Stimulated activated CD4-positive, alpha-beta T cell treated with anti-CD3 and anti-CD28 coated beads, Interleukin-1b, Interleukin-23, amount 100 ng/mL, for 4 hours (primary cell): Measurements from ENCODE around the gene ZDHHC24.

Experiments
- DNase-seq, 2 donors: peaks; one replicate each; pipeline ENCODE4 v3.0.0-alpha.2; 2020; ENCODE audit warnings: low read depth in 2 of 2

Gene ZDHHC24

GRCh38 chr11:66472054-66472453 is 73.8 kb downstream of the ZDHHC24 start:
- no peak for DNase-seq

GRCh38 chr11:66471142-66471541 is 74.7 kb downstream of the ZDHHC24 start:
- DNase-seq = no peak
